HCT116 (cell line): Measurements from ENCODE around the gene AFTPH.

Experiments
- SP1 ChIP-seq: IDR thresholded peaks from 2 replicates; pipeline ENCODE4 v1.6.1; 2012; ENCODE audit warnings: low read depth
- TF ChIP-seq, protein P1 (sequence below): IDR thresholded peaks from 2 replicates; pipeline ENCODE4 v1.6.1; 2012; ENCODE audit warnings: low read depth

DNA sequence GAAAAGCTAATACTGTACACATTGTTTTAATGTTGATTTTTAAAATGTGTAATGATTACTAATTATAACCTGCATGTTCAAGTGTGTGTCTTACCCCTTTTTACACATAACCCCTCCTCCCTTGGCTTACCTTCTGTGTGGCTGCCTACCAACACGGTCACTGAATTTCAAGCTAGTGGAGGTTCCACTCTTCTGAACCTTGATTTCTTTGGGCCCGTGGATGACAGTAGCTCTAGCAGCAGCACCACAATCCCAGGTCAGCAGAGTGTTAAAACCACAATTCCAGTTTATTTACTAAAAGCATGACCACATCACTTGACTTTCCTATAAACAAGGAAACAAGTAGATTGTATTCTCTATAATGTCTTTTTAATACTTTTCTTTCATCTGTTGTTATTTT, 56.9 kb downstream of the AFTPH start:
- no peak for TF ChIP-seq SP1
- TF ChIP-seq, protein P1, sequence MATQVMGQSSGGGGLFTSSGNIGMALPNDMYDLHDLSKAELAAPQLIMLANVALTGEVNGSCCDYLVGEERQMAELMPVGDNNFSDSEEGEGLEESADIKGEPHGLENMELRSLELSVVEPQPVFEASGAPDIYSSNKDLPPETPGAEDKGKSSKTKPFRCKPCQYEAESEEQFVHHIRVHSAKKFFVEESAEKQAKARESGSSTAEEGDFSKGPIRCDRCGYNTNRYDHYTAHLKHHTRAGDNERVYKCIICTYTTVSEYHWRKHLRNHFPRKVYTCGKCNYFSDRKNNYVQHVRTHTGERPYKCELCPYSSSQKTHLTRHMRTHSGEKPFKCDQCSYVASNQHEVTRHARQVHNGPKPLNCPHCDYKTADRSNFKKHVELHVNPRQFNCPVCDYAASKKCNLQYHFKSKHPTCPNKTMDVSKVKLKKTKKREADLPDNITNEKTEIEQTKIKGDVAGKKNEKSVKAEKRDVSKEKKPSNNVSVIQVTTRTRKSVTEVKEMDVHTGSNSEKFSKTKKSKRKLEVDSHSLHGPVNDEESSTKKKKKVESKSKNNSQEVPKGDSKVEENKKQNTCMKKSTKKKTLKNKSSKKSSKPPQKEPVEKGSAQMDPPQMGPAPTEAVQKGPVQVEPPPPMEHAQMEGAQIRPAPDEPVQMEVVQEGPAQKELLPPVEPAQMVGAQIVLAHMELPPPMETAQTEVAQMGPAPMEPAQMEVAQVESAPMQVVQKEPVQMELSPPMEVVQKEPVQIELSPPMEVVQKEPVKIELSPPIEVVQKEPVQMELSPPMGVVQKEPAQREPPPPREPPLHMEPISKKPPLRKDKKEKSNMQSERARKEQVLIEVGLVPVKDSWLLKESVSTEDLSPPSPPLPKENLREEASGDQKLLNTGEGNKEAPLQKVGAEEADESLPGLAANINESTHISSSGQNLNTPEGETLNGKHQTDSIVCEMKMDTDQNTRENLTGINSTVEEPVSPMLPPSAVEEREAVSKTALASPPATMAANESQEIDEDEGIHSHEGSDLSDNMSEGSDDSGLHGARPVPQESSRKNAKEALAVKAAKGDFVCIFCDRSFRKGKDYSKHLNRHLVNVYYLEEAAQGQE, result no peak
